Endothelial cell of umbilical vein (primary cell): ENCODE measurements around the gene ARHGEF40.

Source experiments
- CTCF ChIP-seq, 2 donors: IDR thresholded peaks; 1 replicate in 1 of 2; 2 replicates in 1 of 2; pipeline ENCODE4 v1.5.1; 2011; ENCODE audit warnings: low read length in 2 of 2, mild to moderate bottlenecking in 2 of 2, moderate library complexity in 2 of 2, control low read depth in 1 of 2, inconsistent platforms in 1 of 2, low read depth in 1 of 2; ENCODE audit not compliant: insufficient read depth in 1 of 2; ENCODE audit errors: extremely low read depth in 1 of 2
- EZH2 ChIP-seq: IDR thresholded peaks from 2 replicates; pipeline ENCODE4 v1.6.1; 2012; ENCODE audit warnings: borderline replicate concordance, low read depth, mild to moderate bottlenecking, moderate library complexity, low read length, inconsistent platforms; ENCODE audit not compliant: severe bottlenecking
- POLR2A ChIP-seq: IDR thresholded peaks from 2 replicates; pipeline ENCODE4 v1.6.1; 2012; ENCODE audit warnings: low read depth, mild to moderate bottlenecking, control low read depth, low read length

GRCh38 chr14:21084998-21085853 is 15.1 kb downstream of the ARHGEF40 start:
- TF ChIP-seq CTCF (IDR thresholded peaks at IDR 0.05; ENCODE audit: extremely low read depth in 1 of 2, insufficient read depth in 1 of 2, low read depth in 1 of 2, low read length in 2 of 2), result no peak
- no peak for TF ChIP-seq EZH2
- no peak for TF ChIP-seq POLR2A
